GM18907 (cell line): ENCODE results near the gene GGT6.

Source experiments
- ATAC-seq: cut with Tn5 transposase; IDR thresholded peaks from one replicate; pipeline ENCODE4 v1.9.1; 2021; ENCODE audit warnings: mild to moderate bottlenecking, moderate library complexity; ENCODE audit not compliant: unreplicated experiment

Gene GGT6

DNA sequence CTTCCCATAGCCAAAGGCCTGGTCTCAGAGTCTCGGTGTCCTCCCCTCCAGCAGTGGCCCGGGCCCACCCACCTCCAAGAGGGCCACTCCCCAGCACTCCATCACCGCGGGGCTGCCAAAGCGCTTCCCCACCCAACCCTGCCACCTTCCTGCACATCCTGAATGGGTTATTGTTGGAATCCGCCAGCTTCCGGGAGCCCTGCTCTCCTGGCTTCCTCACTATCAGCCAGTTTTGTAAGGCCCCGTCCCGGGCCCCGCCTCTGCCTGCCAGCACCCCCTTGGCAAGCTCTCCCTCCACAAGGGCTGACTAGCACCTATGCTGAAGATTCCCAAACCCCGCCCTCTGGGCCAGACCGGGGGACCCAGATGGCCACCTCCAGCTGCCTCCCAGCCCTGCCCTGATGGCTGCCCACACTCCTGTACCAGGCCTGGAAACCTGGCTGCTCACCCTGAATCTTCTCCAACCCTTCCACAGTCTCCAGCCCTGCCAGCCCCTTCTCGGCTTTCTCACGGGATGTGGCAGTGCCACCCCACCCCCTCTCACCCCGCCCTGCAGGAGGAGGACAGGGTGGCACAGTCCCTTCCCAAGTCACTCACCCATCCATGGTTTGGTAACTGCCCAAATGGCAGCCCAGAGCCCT is 19.6 kb downstream of the GGT6 start:
- no peak for ATAC-seq

DNA sequence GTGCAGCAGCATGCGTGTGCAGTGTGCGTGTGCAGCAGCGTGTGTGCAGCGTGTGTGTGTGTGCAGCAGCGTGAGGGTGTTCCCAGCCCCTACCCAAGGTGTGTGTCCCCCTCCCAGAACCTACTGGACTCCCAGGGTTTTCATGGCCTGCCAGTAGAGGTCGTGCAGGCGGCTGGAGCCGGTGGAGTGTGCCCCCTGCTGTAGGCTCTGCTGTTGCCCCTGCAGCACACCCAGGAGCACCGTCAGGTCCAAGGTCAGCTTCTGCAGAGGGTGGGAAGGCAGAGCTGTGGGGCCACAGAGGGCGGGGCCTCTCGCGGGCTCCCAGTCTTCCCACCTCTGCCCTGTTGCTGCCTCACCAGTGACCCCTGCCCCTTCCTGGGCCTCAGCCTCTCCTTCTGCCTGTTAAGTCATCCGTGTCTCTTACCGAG is 20.1 kb downstream of the GGT6 start:
- no peak for ATAC-seq

GRCh38 chr17:4539576-4540223 is 20.7 kb downstream of the GGT6 start:
- no peak for ATAC-seq

GRCh38 chr17:4539025-4539424 is 21.4 kb downstream of the GGT6 start:
- ATAC-seq: no peak

DNA sequence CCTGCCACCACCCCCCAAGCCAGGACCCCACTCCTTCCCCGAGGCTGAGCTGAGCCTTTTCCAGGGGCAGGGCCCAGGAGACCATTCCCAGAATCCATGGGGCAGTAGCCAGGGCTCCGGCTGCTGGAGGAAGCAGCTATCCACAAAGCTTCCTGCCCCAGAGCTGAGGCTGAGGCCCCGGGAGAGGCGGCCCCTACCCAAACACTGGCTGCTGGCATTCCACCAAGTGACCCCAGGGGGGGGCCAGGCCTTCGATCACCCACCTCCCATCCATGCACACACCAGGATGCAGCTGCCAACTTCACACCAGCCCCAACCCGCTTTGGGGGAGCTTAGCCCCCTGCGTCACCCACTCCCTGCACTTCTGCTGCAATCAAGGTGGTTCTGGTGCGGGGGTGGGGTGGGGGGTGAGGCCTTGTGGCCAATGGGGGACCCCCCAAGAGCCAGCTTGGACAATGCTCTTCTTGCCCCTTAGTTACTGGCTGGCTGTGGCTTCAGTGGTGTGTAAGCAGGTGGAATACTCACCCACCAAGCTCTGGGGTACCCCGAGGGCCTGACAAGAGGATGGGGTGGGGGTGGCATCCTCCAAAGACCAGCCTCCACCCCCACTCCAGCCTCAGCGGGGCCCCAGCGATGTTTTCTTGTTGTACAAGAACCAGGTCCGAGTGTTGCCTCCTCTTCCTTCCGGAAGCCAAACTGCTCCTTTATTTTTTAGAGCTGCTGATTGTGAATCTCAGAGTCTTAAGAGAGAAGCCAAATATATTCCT is 22.0 kb downstream of the GGT6 start:
- ATAC-seq: no peak

DNA sequence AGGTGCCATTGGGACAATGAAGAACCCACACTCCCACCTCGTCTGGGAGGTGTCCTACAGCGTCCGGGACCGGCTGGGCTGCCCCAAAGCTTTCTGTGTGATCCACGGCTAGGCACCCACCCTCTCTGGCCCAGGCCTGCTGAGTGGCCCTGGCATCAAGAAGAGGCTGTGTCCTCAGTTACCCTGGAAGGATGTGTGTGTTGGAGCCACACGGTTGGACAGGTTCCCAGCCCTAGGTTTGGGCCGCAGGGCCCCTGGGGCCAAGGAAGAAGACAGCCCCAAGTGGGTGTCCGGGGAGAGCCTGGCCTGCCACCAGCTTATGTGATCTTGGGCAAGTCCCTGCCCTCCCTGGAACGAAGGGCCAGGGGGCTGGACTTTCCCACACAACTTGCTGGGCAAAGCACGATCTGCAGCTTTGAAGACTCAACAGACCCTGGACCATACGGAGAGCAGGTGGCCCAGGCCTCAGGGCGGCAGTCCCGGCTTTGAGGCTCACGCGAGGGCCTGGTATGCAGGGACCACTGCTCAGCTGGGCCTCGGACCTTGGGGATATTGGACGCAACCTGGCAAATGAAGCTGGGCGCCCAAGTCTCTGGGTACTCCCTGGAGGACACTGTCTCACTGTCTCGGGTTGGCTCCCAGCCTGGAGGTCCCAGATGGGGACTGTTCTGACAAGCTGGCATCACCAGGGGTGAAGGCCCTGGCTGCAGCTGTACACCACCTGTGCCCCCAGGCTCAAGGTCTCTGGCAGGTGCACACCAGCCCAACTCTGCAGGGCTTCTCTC is 22.7 kb downstream of the GGT6 start:
- no peak for ATAC-seq

DNA sequence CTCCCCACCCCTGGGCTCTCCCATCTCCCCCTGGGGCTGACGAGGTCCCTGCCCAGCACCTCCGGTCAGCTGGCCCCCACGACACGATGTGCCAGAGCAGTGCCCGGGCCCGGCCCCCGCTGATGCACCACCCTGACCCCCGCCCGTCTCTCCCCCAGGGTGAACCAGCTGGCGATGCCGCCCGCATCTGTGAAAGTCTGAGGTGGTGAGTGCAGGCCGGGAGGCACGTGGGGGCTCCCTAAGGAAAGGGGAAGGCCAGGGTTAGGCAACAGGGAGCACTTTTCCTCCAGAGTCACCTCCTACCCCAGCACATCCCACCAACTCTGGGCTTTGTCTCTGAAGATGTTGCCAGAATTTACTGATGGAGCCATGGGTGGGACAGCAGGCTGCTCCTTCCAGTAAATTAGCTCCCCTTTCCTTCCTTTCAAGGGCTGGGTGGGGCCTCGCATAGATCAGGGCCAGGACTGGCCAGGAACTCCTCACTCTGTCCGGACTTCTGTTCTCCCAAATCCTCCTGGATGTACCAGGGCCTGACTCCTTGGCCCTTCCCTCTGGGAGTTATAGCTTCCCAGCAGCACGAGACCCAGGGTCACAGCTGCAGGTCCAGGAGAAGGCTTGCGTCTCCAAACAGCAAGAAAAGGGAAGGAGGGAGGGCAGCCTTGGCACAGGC is 23.5 kb downstream of the GGT6 start:
- ATAC-seq: no peak

GRCh38 chr17:4536259-4536741 is 24.1 kb downstream of the GGT6 start:
- ATAC-seq: no peak

- ATAC-seq: no peak
Measured at GRCh38 chr17:4535667-4536258, 24.6 kb downstream of the GGT6 start.

DNA sequence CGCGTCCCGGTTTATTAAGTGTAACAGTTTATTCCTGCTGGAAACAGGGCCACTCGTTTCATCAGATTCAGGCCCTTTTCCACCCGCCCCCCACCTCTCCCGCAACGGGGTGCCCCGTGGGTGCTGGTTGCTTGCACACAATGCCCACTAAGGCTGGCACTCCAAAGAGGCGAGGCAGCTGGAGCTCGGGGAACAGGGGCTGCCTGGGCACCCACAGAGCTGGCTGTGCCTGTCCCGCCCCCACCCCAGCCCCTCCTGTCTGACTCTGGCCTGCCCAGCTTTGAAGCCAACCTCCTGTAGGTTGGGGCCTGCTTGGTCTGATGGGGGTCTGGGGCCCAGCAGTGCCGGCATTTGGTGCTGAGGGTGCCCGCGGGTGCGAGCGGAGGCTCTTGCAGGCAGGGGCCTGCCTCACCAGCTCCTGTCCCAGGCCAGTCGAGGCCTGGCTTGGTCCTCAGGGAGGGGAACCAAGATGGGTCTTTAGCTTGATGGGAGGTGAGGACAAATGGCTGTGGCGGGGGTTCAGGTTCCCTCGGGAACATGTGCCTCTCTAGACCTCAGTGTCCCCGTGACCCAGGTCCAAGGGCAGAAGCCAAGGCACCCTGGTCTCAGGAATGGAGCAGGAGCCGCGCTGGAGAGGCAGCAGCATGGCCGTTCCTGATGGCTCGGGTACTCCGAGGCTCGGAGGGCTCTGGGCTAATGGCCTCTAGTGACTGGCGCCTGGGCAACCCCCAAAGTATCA is 25.3 kb downstream of the GGT6 start:
- ATAC-seq: no peak

- ATAC-seq: no peak
Measured at GRCh38 chr17:4534515-4534914, 25.9 kb downstream of the GGT6 start.

DNA sequence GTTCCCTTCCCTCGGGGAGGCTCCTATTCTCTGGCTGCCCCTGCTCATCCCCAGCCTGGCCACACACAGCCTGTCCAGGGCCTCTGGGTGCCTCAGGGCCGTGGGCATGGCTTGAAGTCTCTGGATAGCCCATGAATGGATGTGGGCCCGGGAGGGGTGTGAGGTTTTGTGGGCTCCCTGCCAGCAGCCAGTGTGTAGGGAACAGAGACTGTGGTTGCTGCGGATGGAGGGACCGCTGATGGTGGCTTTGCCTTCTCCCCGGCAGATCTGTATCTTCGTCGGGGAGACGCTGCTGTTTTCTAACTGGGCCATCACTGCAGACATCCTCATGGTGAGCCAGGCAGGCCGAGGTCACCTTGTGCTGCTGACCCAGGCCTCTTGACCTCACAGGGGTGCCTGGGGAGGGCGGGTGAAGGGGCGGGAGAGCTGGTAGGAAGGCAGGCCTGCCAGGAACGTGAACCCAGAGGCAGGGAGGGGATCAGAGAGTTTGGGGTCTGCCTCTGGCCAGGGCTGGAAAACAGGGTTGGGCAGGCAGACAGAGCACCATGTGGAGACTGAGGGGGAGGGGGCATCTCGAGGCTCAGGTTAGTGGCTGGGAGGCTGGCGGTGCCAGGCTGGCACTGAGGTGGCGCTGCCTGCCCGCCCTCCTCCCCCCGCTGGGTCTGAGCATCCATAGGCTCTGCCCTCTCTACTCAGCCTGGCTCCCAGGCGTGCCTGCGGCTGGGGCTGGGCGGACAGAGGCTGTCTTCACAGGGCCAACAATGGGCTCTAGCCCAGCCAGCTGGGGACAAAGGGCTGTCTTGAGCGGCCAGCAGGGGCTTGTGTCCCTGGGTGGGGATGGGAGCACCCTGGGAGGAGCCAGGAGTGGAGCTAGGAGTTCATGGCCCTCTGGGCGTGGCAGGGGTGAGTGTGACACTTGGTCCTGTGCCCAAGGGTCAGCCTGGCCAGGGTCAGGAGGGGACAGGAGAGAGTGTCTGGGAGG is 26.6 kb downstream of the GGT6 start:
- ATAC-seq: no peak

- ATAC-seq: no peak
Measured at GRCh38 chr17:4532860-4533522, 27.4 kb downstream of the GGT6 start.

- no peak for ATAC-seq
Measured at GRCh38 chr17:4531988-4532736, 28.2 kb downstream of the GGT6 start.

DNA sequence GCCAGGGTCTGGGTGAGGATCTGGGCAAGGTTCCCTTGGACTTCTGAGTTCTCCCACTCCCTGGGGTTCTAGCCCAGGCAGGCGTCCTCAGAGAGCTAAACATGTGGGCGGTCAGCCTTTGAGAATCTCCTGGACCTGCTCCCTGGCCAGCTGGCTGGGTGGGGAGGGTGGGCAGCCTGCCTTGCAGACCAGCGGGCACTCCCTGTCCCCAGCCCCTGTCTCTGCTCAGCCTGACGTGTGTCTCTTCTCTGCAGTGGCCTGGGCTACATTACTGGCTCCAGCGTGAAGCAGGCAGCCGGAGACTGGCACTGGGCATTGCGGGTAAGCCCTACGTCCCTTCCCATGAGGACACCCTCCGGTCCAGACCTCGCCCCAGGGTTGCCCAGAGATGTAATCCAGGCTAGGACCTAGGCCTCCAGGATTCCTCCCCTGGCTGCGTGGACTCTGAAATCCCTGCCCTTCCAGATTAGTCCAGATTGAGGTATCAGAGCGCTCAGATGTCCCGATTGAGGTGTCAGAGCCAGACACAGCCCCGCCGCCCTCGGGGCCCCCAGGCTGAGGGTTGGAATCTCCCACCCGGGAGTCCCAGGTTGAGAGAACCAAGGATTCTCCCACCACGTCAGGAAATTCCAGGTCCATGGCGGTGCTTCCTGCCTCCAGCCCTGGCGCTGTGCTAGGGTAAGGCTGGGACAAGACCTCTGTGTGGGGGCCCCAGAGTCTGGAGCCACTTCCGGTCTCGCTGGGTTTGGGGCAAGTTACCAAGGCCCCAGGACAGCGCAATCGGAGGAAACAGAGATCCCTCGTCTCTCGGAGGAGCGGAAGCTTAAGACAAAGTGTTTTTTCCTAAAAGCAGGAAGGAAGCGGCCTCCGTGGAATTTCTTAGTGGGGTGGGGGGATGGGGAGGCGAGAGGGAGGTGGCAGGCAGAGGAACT is 29.3 kb downstream of the GGT6 start:
- no peak for ATAC-seq

DNA sequence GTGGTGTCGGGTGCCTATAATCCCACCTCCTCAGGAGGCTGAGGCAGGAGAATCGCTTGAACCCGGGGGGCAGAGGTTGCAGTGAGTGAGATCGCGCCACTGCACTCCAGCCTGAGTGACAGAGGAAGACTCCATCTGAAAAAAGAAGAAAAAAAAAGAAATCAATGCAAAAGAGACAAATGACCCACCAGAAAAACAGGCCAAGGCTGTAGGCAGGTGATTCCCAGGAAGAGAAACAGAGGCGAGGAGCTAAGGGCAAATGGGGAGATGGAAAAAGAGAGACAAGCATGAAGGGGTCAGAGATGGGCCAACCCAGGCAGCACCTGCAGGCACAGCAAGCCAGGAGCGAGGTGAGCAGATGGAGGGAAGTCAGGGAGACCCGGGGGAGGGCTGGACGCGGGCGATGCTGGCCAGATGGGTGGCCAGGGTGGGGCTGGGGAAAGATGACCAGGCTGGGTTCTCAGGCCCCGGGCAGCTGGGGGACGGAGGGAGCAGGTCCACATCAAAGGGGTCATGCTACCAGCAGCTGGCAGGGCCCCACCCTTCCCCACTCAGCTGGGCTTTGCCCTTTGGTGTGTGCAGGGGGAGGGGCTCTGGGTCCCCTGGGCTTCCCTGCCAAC is 30.7 kb downstream of the GGT6 start:
- ATAC-seq: no peak
